CD4-positive, CD25-positive, alpha-beta regulatory T cell (primary cell): ENCODE results near the gene SEC14L2. TPM values are rescaled to one million over a fixed set of nuclear protein-coding genes. Genes with fewer than 3 reads are reported as not detected.
A peak's percentile ranks its signal among the peaks of the same experiment; 100 is the strongest.

Experiments used
- ATAC-seq, 2 donors: fragments of 150-1000 bp; cut with Tn5 transposase; one replicate each; pipeline ENCODE4 v1.10.0; 2021; ENCODE audit warnings: low read depth in 2 of 2, moderate number of reproducible peaks in 2 of 2, moderate library complexity in 1 of 2
- DNase-seq, 3 donors: peaks; one replicate each; pipeline versions ENCODE4 v3.0.0 to v3.0.0-alpha.2; 2012 to 2022; ENCODE audit warnings: mixed read lengths in 1 of 3
- H3K27ac ChIP-seq: one replicate; pipeline ENCODE4 v1.7.0; 2013; ENCODE audit warnings: mild to moderate bottlenecking, low read length; ENCODE audit not compliant: insufficient read depth, poor library complexity, severe bottlenecking
- H3K27me3 ChIP-seq: one replicate; pipeline ENCODE4 v1.7.0; 2013; ENCODE audit warnings: low read length; ENCODE audit not compliant: control insufficient read depth, insufficient read depth
- H3K36me3 ChIP-seq: one replicate; pipeline ENCODE4 v1.7.0; 2013; ENCODE audit warnings: mild to moderate bottlenecking, low read length, moderate library complexity; ENCODE audit not compliant: control insufficient read depth, insufficient read depth
- H3K4me1 ChIP-seq: 2 replicates; pipeline ENCODE4 v1.7.0; 2013; ENCODE audit warnings: mild to moderate bottlenecking, low read length; ENCODE audit not compliant: insufficient read depth, control insufficient read depth, poor library complexity, severe bottlenecking
- H3K4me3 ChIP-seq: one replicate; pipeline ENCODE4 v1.7.0; 2013; ENCODE audit warnings: low read depth, mild to moderate bottlenecking, low read length, moderate library complexity
- H3K9me3 ChIP-seq, 2 experiments: 1 replicate in 1 of 2; 2 replicates in 1 of 2; pipeline ENCODE4 v1.7.0; 2013; ENCODE audit warnings: low read length in 2 of 2, mild to moderate bottlenecking in 1 of 2, moderate library complexity in 1 of 2; ENCODE audit not compliant: control insufficient read depth in 2 of 2
- H3K27ac Mint-ChIP-seq, 3 donors: one replicate each; pipeline ENCODE4 v1.8.0; 2020 to 2022; ENCODE audit warnings: mild to moderate bottlenecking in 3 of 3, mixed read lengths in 3 of 3, moderate library complexity in 2 of 3
- H3K27me3 Mint-ChIP-seq: one replicate; pipeline ENCODE4 v1.8.0; 2022; ENCODE audit warnings: mild to moderate bottlenecking, mixed read lengths
- H3K36me3 Mint-ChIP-seq: one replicate; pipeline ENCODE4 v1.8.0; 2020; ENCODE audit warnings: mixed read lengths
- H3K4me1 Mint-ChIP-seq, 4 donors: one replicate each; pipeline ENCODE4 v1.8.0; 2020 to 2022; ENCODE audit warnings: mixed read lengths in 4 of 4, mild to moderate bottlenecking in 1 of 4
- H3K4me3 Mint-ChIP-seq, 4 donors: one replicate each; pipeline ENCODE4 v1.8.0; 2020 to 2022; ENCODE audit warnings: mild to moderate bottlenecking in 4 of 4, mixed read lengths in 4 of 4, moderate library complexity in 3 of 4
- H3K9me3 Mint-ChIP-seq, 7 donors: one replicate each; pipeline ENCODE4 v1.8.0; 2020 to 2022; ENCODE audit warnings: mixed read lengths in 7 of 7, mild to moderate bottlenecking in 3 of 7, moderate library complexity in 2 of 7
- polyA plus RNA-seq, 4 donors: library from polyadenylated mRNA; unstranded; fragments of 300-500 nt; fragmentation: Illumina TruSeq; gene quantifications; one replicate each; pipeline ENCODE4 v1.2.3, GENCODE V29; 2021
- total RNA-seq: library from RNA; stranded (reverse); gene quantifications from one replicate; pipeline ENCODE4 v1.2.3, GENCODE V29; 2022

Gene SEC14L2
- total and polyA plus RNA-seq, 5 donors from 2014 or later, result 3.1 to 69.0 (median 4.2) TPM

GRCh38 chr22:30422481-30423300 is 25.9 kb downstream of the SEC14L2 start:
- peak overlapping the region; percentile 69 for H3K4me3 ChIP-seq
- peak overlapping the region; percentile 94 to 99 (median 99) for H3K27ac Mint-ChIP-seq
- peaks cover 16% of the 10 kb centered on the region for H3K36me3 Mint-ChIP-seq
- H3K9me3 Mint-ChIP-seq, result no peaks in the 10 kb centered on the region
- H3K4me1 ChIP-seq, result peaks cover 46% of the 10 kb centered on the region
- peaks cover 15 to 59% (median 37%) of the 10 kb centered on the region in 4 donors for H3K4me1 Mint-ChIP-seq
- ATAC-seq, result no peak
- DNase-seq, result no peak
- peak overlapping the region; percentile 95 to 99 (median 99) for H3K4me3 Mint-ChIP-seq
- no peaks in the 10 kb centered on the region for H3K27me3 ChIP-seq
- no peaks in the 10 kb centered on the region for H3K27me3 Mint-ChIP-seq
- H3K9me3 ChIP-seq, result no peaks in the 10 kb centered on the region
- H3K36me3 ChIP-seq, result peaks cover 4% of the 10 kb centered on the region
- peak overlapping the region; percentile 95 for H3K27ac ChIP-seq

GRCh38 chr22:30423301-30423958 is 26.6 kb downstream of the SEC14L2 start:
- H3K27ac Mint-ChIP-seq, result peak overlapping the region; percentile 99
- ATAC-seq (no peak), DNase-seq (peak in 1 of 3 donors; percentile 55)
- Histone ChIP-seq H3K27ac (peak overlapping the region; percentile 95), H3K36me3 (peaks cover 5% of the 10 kb centered on the region), H3K9me3 (no peaks in the 10 kb centered on the region), H3K4me3 (peak overlapping the region; percentile 83), H3K4me1 (peaks cover 46% of the 10 kb centered on the region), H3K27me3 (no peaks in the 10 kb centered on the region)
- peak overlapping the region; percentile 95 to 99 (median 99) for H3K4me3 Mint-ChIP-seq
- H3K9me3 Mint-ChIP-seq, result no peaks in the 10 kb centered on the region
- peaks cover 15 to 60% (median 38%) of the 10 kb centered on the region in 4 donors for H3K4me1 Mint-ChIP-seq
- peaks cover 9% of the 10 kb centered on the region for H3K36me3 Mint-ChIP-seq
- H3K27me3 Mint-ChIP-seq, result no peaks in the 10 kb centered on the region

- Mint-ChIP-seq H3K9me3 (no peaks in the 10 kb centered on the region), H3K36me3 (peaks cover 9% of the 10 kb centered on the region), H3K27me3 (no peaks in the 10 kb centered on the region), H3K4me3 (peak overlapping the region; percentile 95 to 99 (median 99)), H3K4me1 (peaks cover 15 to 60% (median 38%) of the 10 kb centered on the region in 4 donors), H3K27ac (peak overlapping the region; percentile 99)
- Histone ChIP-seq H3K27me3 (no peaks in the 10 kb centered on the region), H3K4me1 (peaks cover 46% of the 10 kb centered on the region), H3K27ac (peak overlapping the region; percentile 95), H3K4me3 (peak overlapping the region; percentile 83), H3K9me3 (no peaks in the 10 kb centered on the region), H3K36me3 (peaks cover 7% of the 10 kb centered on the region)
- ATAC-seq (peak; percentile 93 to 95), DNase-seq (peak; percentile 96 to 100 (median 98))
Observed at GRCh38 chr22:30423959-30424533, 27.2 kb downstream of the SEC14L2 start.

- no peak for DNase-seq
- Mint-ChIP-seq H3K4me1 (peaks cover 15 to 60% (median 38%) of the 10 kb centered on the region in 4 donors), H3K4me3 (peak overlapping the region; percentile 95 to 99 (median 99)), H3K27me3 (no peaks in the 10 kb centered on the region), H3K36me3 (peaks cover 9% of the 10 kb centered on the region), H3K27ac (peak overlapping the region in 2 of 3 donors; percentile 99), H3K9me3 (no peaks in the 10 kb centered on the region)
- Histone ChIP-seq H3K9me3 (no peaks in the 10 kb centered on the region), H3K4me3 (peak overlapping the region; percentile 83), H3K36me3 (peaks cover 7% of the 10 kb centered on the region), H3K27me3 (no peaks in the 10 kb centered on the region), H3K27ac (peak overlapping the region; percentile 95), H3K4me1 (peaks cover 46% of the 10 kb centered on the region)
- ATAC-seq, result no peak
Observed at GRCh38 chr22:30424534-30425326, 27.9 kb downstream of the SEC14L2 start.

GRCh38 chr22:30425327-30425615 is 28.5 kb downstream of the SEC14L2 start:
- Mint-ChIP-seq H3K27ac (peak overlapping the region; percentile 66 to 99 (median 98)), H3K9me3 (no peaks in the 10 kb centered on the region), H3K4me3 (peak overlapping the region; percentile 91 to 99 (median 95)), H3K27me3 (no peaks in the 10 kb centered on the region), H3K4me1 (peaks cover 15 to 63% (median 38%) of the 10 kb centered on the region in 4 donors), H3K36me3 (peaks cover 13% of the 10 kb centered on the region)
- Histone ChIP-seq H3K4me3 (peak overlapping the region; percentile 83), H3K36me3 (peaks cover 7% of the 10 kb centered on the region), H3K4me1 (peaks cover 46% of the 10 kb centered on the region), H3K27ac (peak overlapping the region; percentile 95), H3K27me3 (no peaks in the 10 kb centered on the region), H3K9me3 (no peaks in the 10 kb centered on the region)
- ATAC-seq (no peak), DNase-seq (no peak)

GRCh38 chr22:30425616-30426387 is 29.0 kb downstream of the SEC14L2 start, which contains the start of gene MTFP1:
MTFP1 (plus strand) TSS chr22:30425768; CDS start chr22:30425880, 112 bp downstream.
- ATAC-seq (no peak), DNase-seq (peak in 2 of 3 donors; percentile 33 to 65)
- peak within 1 kb of the TSS; percentile 95 for H3K27ac ChIP-seq
- Mint-ChIP-seq H3K27ac (peak within 1 kb of the TSS; percentile 91 to 99 (median 99)), H3K9me3 (no peaks in the 10 kb centered on the region), H3K4me3 (peak within 1 kb of the TSS; percentile 96 to 99 (median 99)), H3K27me3 (no peaks in the 10 kb centered on the region), H3K36me3 (peaks cover 8% of the 10 kb centered on the region), H3K4me1 (peaks cover 11 to 63% (median 35%) of the 10 kb centered on the region in 4 donors)
- H3K9me3 ChIP-seq, result no peaks in the 10 kb centered on the region
- H3K4me1 ChIP-seq, result peaks cover 46% of the 10 kb centered on the region
- H3K36me3 ChIP-seq, result peaks cover 7% of the 10 kb centered on the region
- no peaks in the 10 kb centered on the region for H3K27me3 ChIP-seq
- H3K4me3 ChIP-seq, result peak within 1 kb of the TSS; percentile 83
